Panc1 (cell line): ENCODE measurements around the gene NDUFAF2. TPM values are rescaled to one million over a fixed set of nuclear protein-coding genes. Genes with fewer than 3 reads are reported as not detected.

ENCODE experiments used
- ATAC-seq: fragments of 200-7000 bp; cut with Tn5 transposase; 2 replicates; pipeline ENCODE4 v1.9.1; 2020; ENCODE audit warnings: mild to moderate bottlenecking, moderate library complexity
- BruUV-seq: library from RNA; stranded (reverse); fragments of 400-500 nt; replicated peaks from 2 replicates; lab custom pipeline; 2021; lab: Mats Ljungman, UMichigan
- CTCF ChIA-PET: fragments of 300-600 bp; sonication (Branson Sonifier 250); formaldehyde crosslinking; loops from one replicate; lab custom pipeline; 2022; ENCODE audit warnings: antibody characterized with exemption; lab: Charles Lee
- POLR2A ChIA-PET: fragments of 300-600 bp; sonication (Branson Sonifier 250); formaldehyde crosslinking; loops from one replicate; lab custom pipeline; 2022; ENCODE audit warnings: antibody characterized with exemption; lab: Charles Lee
- DNase-seq: peaks from one replicate; pipeline ENCODE4 v3.0.0-alpha.2; 2010; ENCODE audit warnings: low read depth, low spot score
- H3K27ac ChIP-seq: 2 replicates; pipeline ENCODE4 v1.5.1; 2011; ENCODE audit warnings: mild to moderate bottlenecking, low read length, inconsistent platforms
- H3K27me3 ChIP-seq: fragments of 200-500 bp; sonication (Bioruptor generic); 2 replicates; pipeline ENCODE4 v1.6.0; 2014; ENCODE audit warnings: low read length, inconsistent platforms; ENCODE audit not compliant: control insufficient read depth, insufficient read depth
- H3K36me3 ChIP-seq: fragments of 200-500 bp; sonication (Bioruptor generic); 2 replicates; pipeline ENCODE4 v1.5.1; 2014; ENCODE audit warnings: inconsistent platforms, mild to moderate bottlenecking, low read length, moderate library complexity; ENCODE audit not compliant: control insufficient read depth, insufficient read depth
- H3K4me1 ChIP-seq: 2 replicates; pipeline ENCODE4 v1.5.1; 2011; ENCODE audit warnings: inconsistent platforms, mild to moderate bottlenecking, low read length, moderate library complexity; ENCODE audit not compliant: control insufficient read depth, insufficient read depth
- H3K4me3 ChIP-seq, 2 experiments: 2 replicates each; pipeline ENCODE4 v1.5.1; 2011 to 2012; ENCODE audit warnings: low read depth in 2 of 2, low read length in 2 of 2, mild to moderate bottlenecking in 2 of 2, inconsistent platforms in 1 of 2, moderate library complexity in 1 of 2
- H3K9me3 ChIP-seq: fragments of 200-500 bp; sonication (Bioruptor generic); 2 replicates; pipeline ENCODE4 v1.5.1; 2014; ENCODE audit warnings: low read depth, mild to moderate bottlenecking, inconsistent platforms, low read length, moderate library complexity; ENCODE audit not compliant: control insufficient read depth, insufficient read depth
- POLR2AphosphoS5 ChIP-seq: IDR thresholded peaks from 2 replicates; pipeline ENCODE4 v1.6.1; 2012; ENCODE audit warnings: mild to moderate bottlenecking, low read depth, low read length, moderate library complexity
- SIN3A ChIP-seq: IDR thresholded peaks from 2 replicates; pipeline ENCODE4 v1.6.1; 2012; ENCODE audit warnings: low read depth, mild to moderate bottlenecking, low read length, moderate library complexity, borderline replicate concordance; ENCODE audit not compliant: insufficient read depth
- TCF7L2 ChIP-seq: IDR thresholded peaks from 2 replicates; pipeline ENCODE4 v1.6.1; 2011; ENCODE audit warnings: mild to moderate bottlenecking, low read depth, low read length, inconsistent platforms
- in situ Hi-C: cut with HindIII; loops from 2 replicates; pipeline ENCODE4 v1.10.0; 2016; ENCODE audit warnings: low sequenced_read_pairs, low pct_unique_long_range_greater_than_20kb
- intact Hi-C: fragments of 100-400 bp; cut with micrococcal nuclease; formaldehyde crosslinking; loops from one replicate; pipeline ENCODE4 v1.10.0; 2022; ENCODE audit not compliant: unreplicated experiment
- total RNA-seq: library from RNA; stranded (reverse); gene quantifications from one replicate; pipeline ENCODE4 v1.2.1, GENCODE V29; 2021; ENCODE audit not compliant: unreplicated experiment
- TF ChIP-seq, protein P1 (sequence below), 2 experiments: IDR thresholded peaks; 2 replicates each; pipeline ENCODE4 v1.6.1; 2011 to 2012; ENCODE audit warnings: low read depth in 2 of 2, control low read depth in 1 of 2, low read length in 1 of 2, mild to moderate bottlenecking in 1 of 2, moderate library complexity in 1 of 2; ENCODE audit not compliant: insufficient read depth in 1 of 2
- TF ChIP-seq, protein P2 (sequence below): fragments of 450-650 bp; IDR thresholded peaks from 2 replicates; pipeline ENCODE4 v1.5.1; 2017; ENCODE audit warnings: mild to moderate bottlenecking

The NDUFAF2 gene
- total RNA-seq, 1 experiment from 2014 or later = 41.6 TPM

DNA sequence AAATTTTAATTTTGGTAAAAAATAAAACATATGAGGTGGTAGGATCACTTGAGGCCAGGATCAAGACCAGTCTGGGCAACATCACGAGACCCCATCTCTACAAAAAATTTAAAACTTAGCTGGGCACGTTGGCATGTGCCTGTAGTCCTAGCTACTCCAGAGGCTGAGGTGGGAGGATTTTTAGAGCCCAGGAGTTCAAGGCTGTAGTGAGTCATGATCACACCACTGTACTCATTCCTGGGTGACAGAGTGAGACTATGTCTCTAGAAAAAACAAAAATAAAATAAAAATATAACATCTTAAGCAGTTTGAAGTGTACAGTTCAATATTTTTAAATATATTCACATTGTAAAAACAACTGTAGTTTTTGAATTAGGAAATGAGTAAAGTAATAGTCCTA lies 108.9 kb downstream of the NDUFAF2 start:
- in situ Hi-C loops = no loop called here
- Histone ChIP-seq H3K4me1 (peaks cover 21% of the 10 kb centered on the region; the same call in 1 of the 2 replicates), H3K4me3 (no peak overlapping the region), H3K36me3 (no peaks in the 10 kb centered on the region), H3K27me3 (no peaks in the 10 kb centered on the region), H3K9me3 (no peaks in the 10 kb centered on the region), H3K27ac (no peak overlapping the region)
- TF ChIP-seq, protein P1, sequence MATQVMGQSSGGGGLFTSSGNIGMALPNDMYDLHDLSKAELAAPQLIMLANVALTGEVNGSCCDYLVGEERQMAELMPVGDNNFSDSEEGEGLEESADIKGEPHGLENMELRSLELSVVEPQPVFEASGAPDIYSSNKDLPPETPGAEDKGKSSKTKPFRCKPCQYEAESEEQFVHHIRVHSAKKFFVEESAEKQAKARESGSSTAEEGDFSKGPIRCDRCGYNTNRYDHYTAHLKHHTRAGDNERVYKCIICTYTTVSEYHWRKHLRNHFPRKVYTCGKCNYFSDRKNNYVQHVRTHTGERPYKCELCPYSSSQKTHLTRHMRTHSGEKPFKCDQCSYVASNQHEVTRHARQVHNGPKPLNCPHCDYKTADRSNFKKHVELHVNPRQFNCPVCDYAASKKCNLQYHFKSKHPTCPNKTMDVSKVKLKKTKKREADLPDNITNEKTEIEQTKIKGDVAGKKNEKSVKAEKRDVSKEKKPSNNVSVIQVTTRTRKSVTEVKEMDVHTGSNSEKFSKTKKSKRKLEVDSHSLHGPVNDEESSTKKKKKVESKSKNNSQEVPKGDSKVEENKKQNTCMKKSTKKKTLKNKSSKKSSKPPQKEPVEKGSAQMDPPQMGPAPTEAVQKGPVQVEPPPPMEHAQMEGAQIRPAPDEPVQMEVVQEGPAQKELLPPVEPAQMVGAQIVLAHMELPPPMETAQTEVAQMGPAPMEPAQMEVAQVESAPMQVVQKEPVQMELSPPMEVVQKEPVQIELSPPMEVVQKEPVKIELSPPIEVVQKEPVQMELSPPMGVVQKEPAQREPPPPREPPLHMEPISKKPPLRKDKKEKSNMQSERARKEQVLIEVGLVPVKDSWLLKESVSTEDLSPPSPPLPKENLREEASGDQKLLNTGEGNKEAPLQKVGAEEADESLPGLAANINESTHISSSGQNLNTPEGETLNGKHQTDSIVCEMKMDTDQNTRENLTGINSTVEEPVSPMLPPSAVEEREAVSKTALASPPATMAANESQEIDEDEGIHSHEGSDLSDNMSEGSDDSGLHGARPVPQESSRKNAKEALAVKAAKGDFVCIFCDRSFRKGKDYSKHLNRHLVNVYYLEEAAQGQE (IDR thresholded peaks at IDR 0.05; ENCODE audit: insufficient read depth in 1 of 2, low read depth in 2 of 2, low read length in 1 of 2) = no peak
- TF ChIP-seq TCF7L2 (no peak), POLR2AphosphoS5 (no peak), SIN3A (no peak)
- TF ChIP-seq, protein P2, sequence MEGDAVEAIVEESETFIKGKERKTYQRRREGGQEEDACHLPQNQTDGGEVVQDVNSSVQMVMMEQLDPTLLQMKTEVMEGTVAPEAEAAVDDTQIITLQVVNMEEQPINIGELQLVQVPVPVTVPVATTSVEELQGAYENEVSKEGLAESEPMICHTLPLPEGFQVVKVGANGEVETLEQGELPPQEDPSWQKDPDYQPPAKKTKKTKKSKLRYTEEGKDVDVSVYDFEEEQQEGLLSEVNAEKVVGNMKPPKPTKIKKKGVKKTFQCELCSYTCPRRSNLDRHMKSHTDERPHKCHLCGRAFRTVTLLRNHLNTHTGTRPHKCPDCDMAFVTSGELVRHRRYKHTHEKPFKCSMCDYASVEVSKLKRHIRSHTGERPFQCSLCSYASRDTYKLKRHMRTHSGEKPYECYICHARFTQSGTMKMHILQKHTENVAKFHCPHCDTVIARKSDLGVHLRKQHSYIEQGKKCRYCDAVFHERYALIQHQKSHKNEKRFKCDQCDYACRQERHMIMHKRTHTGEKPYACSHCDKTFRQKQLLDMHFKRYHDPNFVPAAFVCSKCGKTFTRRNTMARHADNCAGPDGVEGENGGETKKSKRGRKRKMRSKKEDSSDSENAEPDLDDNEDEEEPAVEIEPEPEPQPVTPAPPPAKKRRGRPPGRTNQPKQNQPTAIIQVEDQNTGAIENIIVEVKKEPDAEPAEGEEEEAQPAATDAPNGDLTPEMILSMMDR = no peak
- DNase-seq (no peak), ATAC-seq (no peak)
- intact Hi-C loops = loop anchor here (10.0 kb wide), 1 partner anchor 271 kb away; no protein-coding TSS in a partner anchor
- BruUV-seq = no TSS peak
- ChIA-PET POLR2A (no interaction called here), CTCF (interaction anchor here (0.5 kb wide), 1 partner anchor 559 kb away, joined by 3 read pairs; no protein-coding TSS in a partner anchor)

DNA sequence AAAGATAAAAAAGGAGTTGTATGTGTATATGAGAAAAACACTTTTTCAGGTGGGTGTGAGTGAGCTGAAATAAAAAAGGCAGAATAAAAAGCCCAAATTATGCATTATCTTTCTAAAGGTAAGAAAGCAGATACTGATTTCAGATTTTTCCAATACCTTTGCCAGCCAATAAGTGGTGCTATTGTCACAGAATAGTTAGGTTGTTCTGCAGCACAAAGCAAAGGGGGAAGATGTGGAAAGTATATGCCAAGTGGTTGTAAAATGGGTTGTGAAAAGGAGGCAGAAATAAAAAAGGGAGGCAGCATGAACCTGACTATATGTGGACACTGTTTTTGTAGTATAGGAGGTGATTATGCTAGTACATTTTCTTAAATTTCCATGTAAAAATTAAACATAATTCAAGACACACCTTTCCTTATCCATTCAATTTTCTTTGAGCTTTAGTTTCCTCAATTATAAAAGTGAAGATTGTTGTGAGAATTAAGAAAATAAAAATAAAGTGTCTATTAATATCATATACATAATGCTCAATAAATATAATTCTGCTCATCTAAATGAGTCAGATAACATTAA lies 110.5 kb downstream of the NDUFAF2 start:
- DNase-seq (no peak), ATAC-seq (no peak)
- Histone ChIP-seq H3K9me3 (no peaks in the 10 kb centered on the region), H3K4me3 (no peak overlapping the region), H3K36me3 (no peaks in the 10 kb centered on the region), H3K27ac (no peak overlapping the region), H3K27me3 (no peaks in the 10 kb centered on the region), H3K4me1 (peaks cover 21% of the 10 kb centered on the region; the same call in 1 of the 2 replicates)
- intact Hi-C loops (loop anchor here (5.0 to 10.0 kb wide), 2 partner anchors 269 to 602 kb away; no protein-coding TSS in a partner anchor), in situ Hi-C loops (no loop called here)
- ChIA-PET POLR2A (interaction anchor here (0.6 kb wide), 1 partner anchor 230 kb away, joined by 3 read pairs; no protein-coding TSS in a partner anchor), CTCF (interaction anchor here (0.6 kb wide), 1 partner anchor 602 kb away, joined by 3 read pairs; no protein-coding TSS in a partner anchor)
- TF ChIP-seq, protein P1 (IDR thresholded peaks at IDR 0.05; ENCODE audit: insufficient read depth in 1 of 2, low read depth in 2 of 2, low read length in 1 of 2) = no peak
- TF ChIP-seq, protein P2 = peak; percentile 72; the same call in 1 of the 2 replicates
- no TSS peak for BruUV-seq
